ENCODE measurements around the gene HPS4. TPM values are rescaled to one million over a fixed set of nuclear protein-coding genes. Genes with fewer than 3 reads are reported as not detected.
A peak's percentile ranks its signal among the peaks of the same experiment; 100 is the strongest.

HPS4 gene
- total and polyA plus RNA-seq, 9 donors, result 18.9 to 37.8 (median 32.5) TPM

- intact Hi-C loops (cut with DNase I), result no loop called here
- peaks cover 6% of the 10 kb centered on the region for H3K4me1 ChIP-seq (ENCODE audit: insufficient read depth)
- no peak for DNase-seq
- H3K4me3 ChIP-seq, result no peak overlapping the region
- 35 to 56% (median 54%) methylated on average over 1 of the region's 1 CpG for WGBS, 3 donors
- TF ChIP-seq, protein P1, sequence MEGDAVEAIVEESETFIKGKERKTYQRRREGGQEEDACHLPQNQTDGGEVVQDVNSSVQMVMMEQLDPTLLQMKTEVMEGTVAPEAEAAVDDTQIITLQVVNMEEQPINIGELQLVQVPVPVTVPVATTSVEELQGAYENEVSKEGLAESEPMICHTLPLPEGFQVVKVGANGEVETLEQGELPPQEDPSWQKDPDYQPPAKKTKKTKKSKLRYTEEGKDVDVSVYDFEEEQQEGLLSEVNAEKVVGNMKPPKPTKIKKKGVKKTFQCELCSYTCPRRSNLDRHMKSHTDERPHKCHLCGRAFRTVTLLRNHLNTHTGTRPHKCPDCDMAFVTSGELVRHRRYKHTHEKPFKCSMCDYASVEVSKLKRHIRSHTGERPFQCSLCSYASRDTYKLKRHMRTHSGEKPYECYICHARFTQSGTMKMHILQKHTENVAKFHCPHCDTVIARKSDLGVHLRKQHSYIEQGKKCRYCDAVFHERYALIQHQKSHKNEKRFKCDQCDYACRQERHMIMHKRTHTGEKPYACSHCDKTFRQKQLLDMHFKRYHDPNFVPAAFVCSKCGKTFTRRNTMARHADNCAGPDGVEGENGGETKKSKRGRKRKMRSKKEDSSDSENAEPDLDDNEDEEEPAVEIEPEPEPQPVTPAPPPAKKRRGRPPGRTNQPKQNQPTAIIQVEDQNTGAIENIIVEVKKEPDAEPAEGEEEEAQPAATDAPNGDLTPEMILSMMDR (IDR thresholded peaks at IDR 0.05), result no peak
- TF ChIP-seq EP300 (IDR thresholded peaks at IDR 0.05) (no peak), POLR2A (IDR thresholded peaks at IDR 0.05) (no peak)
- H3K9me3 ChIP-seq, result no peaks in the 10 kb centered on the region
- H3K27me3 ChIP-seq, result no peaks in the 10 kb centered on the region
- H3K27ac ChIP-seq, result no peak overlapping the region
- no peaks in the 10 kb centered on the region for H3K36me3 ChIP-seq
Observed at GRCh38 chr22:26513838-26514237, 30.3 kb upstream of the HPS4 start.

DNA sequence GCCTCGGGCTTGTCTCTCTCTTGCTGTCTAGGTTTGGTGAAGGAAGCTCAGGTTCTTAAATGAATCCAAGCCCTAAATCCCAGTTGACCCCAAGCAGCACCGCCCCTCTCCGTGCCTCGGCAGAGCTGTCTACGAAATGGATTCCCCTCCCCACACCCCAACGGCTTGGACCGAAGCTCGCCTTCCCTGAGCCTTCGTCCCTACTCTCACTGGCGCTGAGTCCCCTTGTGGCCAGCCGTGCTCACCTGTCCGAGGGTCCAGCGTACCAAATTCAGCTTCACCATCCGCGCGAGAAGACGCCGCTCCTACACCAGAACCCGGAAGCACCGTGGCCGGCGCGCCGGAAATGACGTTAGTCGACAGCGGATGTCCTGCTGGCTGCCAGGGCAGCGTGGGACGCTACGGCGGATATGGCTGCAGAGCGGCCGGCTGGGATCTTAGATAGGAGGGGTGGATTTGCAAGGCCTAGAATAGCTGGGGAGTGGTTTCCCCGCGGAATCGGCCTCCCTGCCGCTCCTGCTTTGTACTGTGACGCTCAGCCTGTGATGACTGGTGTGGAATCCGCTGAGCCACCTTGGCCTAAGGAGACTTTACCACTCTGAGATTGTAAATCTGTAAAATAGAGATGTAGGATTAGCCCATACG, 28.7 kb upstream of the HPS4 start, which contains the start of gene TFIP11:
Gene TFIP11 (minus strand): TSS at position 325 of the 645 bp plus-strand sequence. CDS start 2,201 bp downstream, outside the sequence.
- 0 to 1% (median 0%) methylated on average over 39 to 40 of the region's 40 CpGs for WGBS, 3 donors
- intact Hi-C loops (cut with DNase I), result no loop called here
- H3K36me3 ChIP-seq, result no peaks in the 10 kb centered on the region

GRCh38 chr22:26508148-26508547, 24.6 kb upstream of the HPS4 start:
- intact Hi-C loops (cut with DNase I), result no loop called here
- TF ChIP-seq, protein P1 (IDR thresholded peaks at IDR 0.05), result no peak
- TF ChIP-seq POLR2A (IDR thresholded peaks at IDR 0.05) (no peak), EP300 (IDR thresholded peaks at IDR 0.05) (no peak)
- DNase-seq, result no peak
- no peak overlapping the region for H3K27ac ChIP-seq
- no peaks in the 10 kb centered on the region for H3K9me3 ChIP-seq
- peaks cover 4% of the 10 kb centered on the region for H3K4me1 ChIP-seq (ENCODE audit: insufficient read depth)
- no peak overlapping the region for H3K4me3 ChIP-seq
- no peaks in the 10 kb centered on the region for H3K36me3 ChIP-seq
- H3K27me3 ChIP-seq, result no peaks in the 10 kb centered on the region

More for the DNA sequence above, 28.7 kb upstream of the HPS4 start, which contains the start of gene TFIP11:
- Histone ChIP-seq H3K27ac (peak within 1 kb of the TSS in 1 of 2 donors; percentile 37), H3K9me3 (no peaks in the 10 kb centered on the region), H3K4me1 (ENCODE audit: insufficient read depth) (peaks cover 6% of the 10 kb centered on the region), H3K27me3 (no peaks in the 10 kb centered on the region), H3K4me3 (peak within 1 kb of the TSS; percentile 87)
- TF ChIP-seq EP300 (IDR thresholded peaks at IDR 0.05) (no peak), POLR2A (IDR thresholded peaks at IDR 0.05) (peak; percentile 63)
- TF ChIP-seq, protein P1 (IDR thresholded peaks at IDR 0.05), result peak in 1 of 3 donors; percentile 9
- peak; percentile 88 to 97 (median 93) for DNase-seq

GRCh38 chr22:26503758-26504157, 20.2 kb upstream of the HPS4 start:
- Histone ChIP-seq H3K27me3 (no peaks in the 10 kb centered on the region), H3K9me3 (no peaks in the 10 kb centered on the region), H3K27ac (no peak overlapping the region), H3K4me3 (no peak overlapping the region), H3K36me3 (no peaks in the 10 kb centered on the region), H3K4me1 (ENCODE audit: insufficient read depth) (no peaks in the 10 kb centered on the region)
- intact Hi-C loops (cut with DNase I), result no loop called here
- no peak for DNase-seq
- WGBS, 3 donors, result 68 to 71% (median 71%) methylated on average over 1 of the region's 1 CpG
- TF ChIP-seq POLR2A (IDR thresholded peaks at IDR 0.05), result no peak
